H1 (cell line): ENCODE measurements around the gene KSR2. TPM values are rescaled to one million over a fixed set of nuclear protein-coding genes. Genes with fewer than 3 reads are reported as not detected.

ENCODE experiments used
- ASH2L ChIP-seq: fragments of 200-600, 300-600 bp; sonication (generic); IDR thresholded peaks from one replicate; pipeline ENCODE4 v1.7.1; 2017; ENCODE audit warnings: low read length
- CHD1 ChIP-seq: IDR thresholded peaks from 2 replicates; pipeline ENCODE4 v1.6.1; 2012; ENCODE audit warnings: low read depth, low read length, improper control_type of control experiment
- CHD2 ChIP-seq: IDR thresholded peaks from 2 replicates; pipeline ENCODE4 v1.6.1; 2012; ENCODE audit warnings: low read length, improper control_type of control experiment
- CHD7 ChIP-seq: fragments of 300-600 bp; sonication (generic); IDR thresholded peaks from 2 replicates; pipeline ENCODE4 v1.7.1; 2012; ENCODE audit warnings: low read length, moderate library complexity, mild to moderate bottlenecking, inconsistent platforms; ENCODE audit not compliant: insufficient replicate concordance
- HDAC2 ChIP-seq, 2 experiments: fragments of 300-600 bp in 1 of 2; sonication (generic) in 1 of 2; IDR thresholded peaks; 2 replicates each; pipeline ENCODE4 v1.6.1; 2011 to 2012; ENCODE audit warnings: low read depth in 2 of 2, low read length in 2 of 2, mild to moderate bottlenecking in 2 of 2, moderate library complexity in 2 of 2, borderline replicate concordance in 1 of 2, inconsistent platforms in 1 of 2
- POLR2A ChIP-seq, 2 experiments: IDR thresholded peaks; 1 replicate in 1 of 2; 2 replicates in 1 of 2; pipeline ENCODE4 v1.6.1; 2011; ENCODE audit warnings: low read depth in 2 of 2, low read length in 2 of 2, mild to moderate bottlenecking in 2 of 2; ENCODE audit errors: control extremely low read depth in 1 of 2
- SIRT6 ChIP-seq: IDR thresholded peaks from one replicate; pipeline ENCODE4 v1.7.1; 2012; ENCODE audit warnings: low read length, inconsistent platforms
- SP2 ChIP-seq: IDR thresholded peaks from 2 replicates; pipeline ENCODE4 v1.6.1; 2012; ENCODE audit warnings: mild to moderate bottlenecking, low read length, inconsistent platforms
- TCF12 ChIP-seq: IDR thresholded peaks from 2 replicates; pipeline ENCODE4 v1.6.1; 2011; ENCODE audit warnings: low read depth, mild to moderate bottlenecking, low read length
- ZNF274 ChIP-seq: IDR thresholded peaks from 2 replicates; pipeline ENCODE4 v1.7.0; 2012; ENCODE audit warnings: low read length, borderline replicate concordance; ENCODE audit errors: extremely low read depth
- polyA plus RNA-seq, 7 experiments: library from polyadenylated mRNA; depleted of rRNA in 3 of 7; stranded (reverse) in 5 of 7; unstranded in 2 of 7; fragments of >200 nt in 5 of 7; fragments of 200-250 nt in 2 of 7; gene quantifications; 1 replicate in 5 of 7; 2 replicates in 1 of 7; 4 replicates in 1 of 7; pipeline versions ENCODE4 v1.2.1 to v1.2.3, GENCODE V29; 2011 to 2013; ENCODE audit warnings: missing spikeins in 2 of 7, mixed read lengths in 2 of 7
- total RNA-seq: library from RNA; stranded (reverse); fragmentation: NEBNext Ultra II Directional; extraction: Animal tissue kit (Norgen Biotek cat#: 25700); gene quantifications from 2 replicates; pipeline ENCODE4 v1.2.1, GENCODE V29; 2021

KSR2 gene
- total and polyA plus RNA-seq, 2 of the 8 experiments (the other 6 are each of a cell fraction or from before 2014, with no cell fraction given) = 0.74 to 2.2 TPM

GRCh38 chr12:117847371-117847770 is 121.4 kb downstream of the KSR2 start (continued):
- no peak for TF ChIP-seq CHD7
- TF ChIP-seq POLR2A (IDR thresholded peaks at IDR 0.05; ENCODE audit: control extremely low read depth in 1 of 2, low read depth in 2 of 2, low read length in 2 of 2) = no peak
- no peak for TF ChIP-seq SP2
- TF ChIP-seq ASH2L = no peak
- TF ChIP-seq TCF12 = no peak
- TF ChIP-seq SIRT6 = no peak
- TF ChIP-seq HDAC2 (IDR thresholded peaks at IDR 0.05; ENCODE audit: borderline replicate concordance in 1 of 2, low read depth in 2 of 2, low read length in 2 of 2) = no peak
- TF ChIP-seq CHD1 = no peak
- TF ChIP-seq CHD2 = no peak
- TF ChIP-seq ZNF274 = no peak
